ELR (cell line): ENCODE data around the gene ATG4A.

Experiments used
- DNase-seq: peaks from one replicate; pipeline ENCODE4 v3.0.0-alpha.2; 2015; ENCODE audit warnings: low read depth

Gene ATG4A

GRCh38 chrX:108123591-108124366 is 32.2 kb downstream of the ATG4A start:
- no peak for DNase-seq

- no peak for DNase-seq
These were observed 35.1 kb downstream of the ATG4A start for GRCh38 chrX:108126661-108127060.

- DNase-seq: no peak
These were observed 35.6 kb downstream of the ATG4A start for GRCh38 chrX:108127152-108127551.

GRCh38 chrX:108130889-108131288 is 39.3 kb downstream of the ATG4A start:
- no peak for DNase-seq

- DNase-seq: peak; percentile 76
These were observed 39.9 kb downstream of the ATG4A start for GRCh38 chrX:108131471-108131870.

DNA sequence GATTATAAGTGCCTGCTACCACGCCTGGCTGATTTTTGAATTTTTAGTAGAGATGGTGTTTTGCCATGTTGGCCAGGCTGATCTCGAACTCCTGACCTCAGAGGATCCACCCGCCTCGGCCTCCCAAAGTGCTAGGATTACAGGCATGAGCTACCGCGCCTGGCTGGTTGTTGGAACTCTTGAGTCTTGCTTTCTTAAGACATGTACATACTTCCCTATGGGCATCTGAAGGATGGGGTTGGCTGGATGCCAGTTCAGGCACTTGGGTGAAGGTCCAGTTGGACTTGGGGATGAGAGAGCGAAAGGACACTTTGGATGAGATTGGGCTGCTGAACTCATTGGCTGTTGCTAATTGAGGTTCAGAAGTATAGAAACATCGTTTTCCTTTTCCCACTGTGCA is 40.5 kb downstream of the ATG4A start:
- no peak for DNase-seq

GRCh38 chrX:108132876-108133275 is 41.3 kb downstream of the ATG4A start:
- DNase-seq: no peak

- DNase-seq: no peak
These were observed 43.1 kb downstream of the ATG4A start for GRCh38 chrX:108134724-108135123.

GRCh38 chrX:108138814-108139702 is 47.5 kb downstream of the ATG4A start:
- peak; percentile 31 for DNase-seq

- peak; percentile 4 for DNase-seq
These were observed 56.9 kb downstream of the ATG4A start for GRCh38 chrX:108148524-108148923.

GRCh38 chrX:108156082-108156481 is 64.5 kb downstream of the ATG4A start:
- no peak for DNase-seq

GRCh38 chrX:108156934-108157466 is 65.4 kb downstream of the ATG4A start:
- no peak for DNase-seq

DNA sequence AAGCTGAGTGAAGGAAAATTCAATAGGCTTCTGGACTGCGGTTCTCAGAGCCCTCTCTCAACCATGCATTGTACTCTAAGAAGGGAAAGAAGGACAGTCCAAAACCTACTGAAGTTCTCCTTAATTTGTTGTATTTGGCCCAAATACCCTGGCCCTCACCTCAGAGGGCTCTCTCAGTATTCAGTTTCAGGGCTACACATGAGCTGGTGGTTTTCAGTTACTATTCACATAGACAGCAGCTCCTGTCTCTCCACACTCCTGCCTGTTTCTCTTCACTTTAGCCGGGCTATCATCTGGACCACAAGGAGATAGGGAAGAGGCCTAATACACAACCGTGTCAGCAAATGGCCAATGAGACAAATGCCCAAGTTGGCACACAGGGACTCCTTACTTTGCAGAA is 66.0 kb downstream of the ATG4A start:
- no peak for DNase-seq

DNA sequence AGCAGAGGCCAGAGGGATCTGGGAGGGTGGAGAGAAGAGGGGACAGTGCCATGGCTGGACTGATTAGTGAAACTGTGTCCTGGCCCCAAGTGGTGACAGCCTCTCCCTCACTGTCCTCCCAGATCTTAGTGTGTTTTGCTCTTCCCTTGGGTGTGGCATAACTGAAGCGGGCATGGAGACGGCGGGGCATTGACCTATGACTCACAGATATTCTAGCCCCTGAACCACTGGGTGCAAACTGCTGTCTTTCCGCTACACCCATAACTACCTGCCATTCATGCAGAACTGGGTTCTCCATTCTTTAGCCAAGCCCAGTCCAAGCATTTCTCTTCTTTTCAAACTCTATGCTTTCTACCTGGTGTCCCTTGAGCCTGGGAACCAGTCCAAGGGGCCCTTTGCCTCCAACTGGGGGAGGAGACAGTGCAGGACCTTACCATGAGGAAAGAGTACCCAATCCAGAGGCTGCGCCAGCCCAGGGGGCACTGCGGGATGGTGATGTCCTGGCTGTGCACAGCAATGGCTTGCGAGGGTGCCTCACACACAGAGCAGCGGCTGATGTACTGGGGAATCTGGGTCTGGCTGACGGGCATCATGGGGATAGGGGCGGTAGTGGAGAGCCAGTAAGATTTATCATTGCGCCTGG is 67.6 kb downstream of the ATG4A start:
- no peak for DNase-seq

DNA sequence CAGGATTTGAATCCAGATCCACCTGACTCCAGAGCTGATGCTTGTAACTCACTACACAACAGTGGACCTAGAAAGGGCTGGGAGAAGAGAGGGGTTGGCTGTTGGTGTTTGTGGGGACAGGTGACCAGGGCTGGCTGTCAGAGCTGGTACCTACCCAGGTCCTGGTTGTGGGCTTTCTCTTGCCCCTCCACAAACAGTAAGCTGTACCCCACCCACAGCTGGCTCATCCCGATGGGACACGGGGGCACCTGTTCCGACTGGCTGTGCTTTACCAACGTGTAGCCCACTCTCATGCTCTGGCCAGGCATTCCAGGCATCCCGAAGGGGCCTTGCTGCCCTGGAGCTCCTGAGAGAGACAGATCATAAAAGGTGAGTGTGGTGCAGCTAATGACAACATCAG is 68.7 kb downstream of the ATG4A start:
- DNase-seq: no peak

DNA sequence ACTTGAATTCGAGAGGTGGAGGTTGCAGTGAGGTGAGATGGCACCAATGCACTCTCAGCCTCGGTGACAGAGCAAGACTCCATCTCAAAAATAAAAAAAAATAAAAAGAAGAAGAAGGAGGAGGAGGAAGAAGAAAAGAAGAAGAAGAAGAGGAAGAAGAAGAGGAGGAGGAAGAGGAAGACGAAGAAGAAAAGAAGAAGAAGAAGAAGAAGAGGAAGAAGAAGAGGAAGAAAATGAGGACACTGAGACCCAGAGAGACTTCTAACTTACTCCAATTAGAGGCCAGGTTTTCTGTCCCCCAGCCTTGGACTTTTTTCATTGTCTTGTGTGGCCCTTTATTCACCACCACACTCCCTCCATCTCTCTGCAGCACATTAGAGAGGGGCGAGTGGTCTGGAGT is 70.7 kb downstream of the ATG4A start:
- DNase-seq: no peak

GRCh38 chrX:108163333-108164082 is 71.9 kb downstream of the ATG4A start:
- DNase-seq: no peak

DNA sequence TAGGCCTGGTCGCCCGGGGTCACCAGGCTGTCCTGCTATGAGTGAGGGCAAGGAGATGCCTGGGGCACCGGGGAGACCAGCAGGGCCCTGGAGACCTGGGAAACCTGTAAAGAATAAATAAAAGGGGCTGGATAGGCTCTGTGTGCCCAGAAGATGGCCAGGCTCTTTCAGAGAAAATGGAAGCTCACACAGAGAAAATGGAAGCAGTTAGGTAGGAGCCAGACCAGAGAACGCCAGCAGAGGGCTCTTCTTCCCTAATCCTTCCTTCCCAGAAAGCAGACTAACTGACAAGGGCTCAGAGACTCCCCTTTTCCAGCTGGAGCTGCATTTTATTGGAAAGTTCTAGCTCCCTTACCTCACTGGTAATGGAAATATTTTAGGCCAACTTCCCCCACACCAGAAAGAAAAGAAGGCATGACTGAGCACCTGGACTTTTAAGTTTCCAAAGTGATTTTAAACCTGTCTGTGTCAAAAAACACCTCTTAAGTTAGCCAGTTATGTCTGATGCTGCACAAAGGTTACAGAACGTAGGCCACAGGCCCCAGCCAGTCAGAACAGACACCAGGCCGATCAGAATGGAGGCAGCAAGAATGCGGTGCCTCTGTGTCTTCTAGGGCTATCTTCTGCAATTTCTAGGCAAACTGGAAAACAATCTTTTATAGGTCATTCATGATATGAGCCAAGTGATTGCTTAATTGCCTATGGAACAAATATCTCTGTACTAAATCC is 74.0 kb downstream of the ATG4A start:
- peak; percentile 54 for DNase-seq

DNA sequence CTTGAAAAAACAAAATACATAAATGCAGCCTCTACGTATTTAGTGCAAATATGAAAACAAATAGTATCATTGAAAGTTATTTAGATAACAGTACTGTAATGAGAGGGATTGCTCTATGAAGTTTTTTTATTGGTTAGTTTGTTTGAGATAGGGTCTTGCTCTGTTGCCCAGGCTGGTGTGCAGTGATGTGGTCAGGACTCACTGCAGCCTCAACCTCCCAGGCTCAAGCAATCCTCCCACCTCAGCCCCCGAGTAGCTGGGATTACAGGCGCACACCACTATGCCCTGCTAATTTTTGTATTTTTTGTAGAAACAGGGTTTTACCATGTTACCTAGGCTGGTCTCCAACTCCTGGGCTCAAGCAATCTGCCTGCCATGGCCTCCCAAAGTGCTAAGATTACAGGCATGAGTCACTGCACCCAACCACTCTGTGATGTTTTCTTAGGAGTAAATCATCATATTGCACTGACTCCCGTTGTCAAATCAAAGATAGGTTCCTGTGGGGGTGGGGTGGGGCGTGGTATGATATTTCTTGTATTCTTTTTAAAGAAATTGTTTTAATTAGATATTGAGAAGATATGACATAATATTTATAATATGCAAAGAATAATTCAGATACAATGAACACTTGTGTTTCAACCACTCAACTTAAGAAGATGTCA is 75.8 kb downstream of the ATG4A start:
- DNase-seq: peak; percentile 62

DNA sequence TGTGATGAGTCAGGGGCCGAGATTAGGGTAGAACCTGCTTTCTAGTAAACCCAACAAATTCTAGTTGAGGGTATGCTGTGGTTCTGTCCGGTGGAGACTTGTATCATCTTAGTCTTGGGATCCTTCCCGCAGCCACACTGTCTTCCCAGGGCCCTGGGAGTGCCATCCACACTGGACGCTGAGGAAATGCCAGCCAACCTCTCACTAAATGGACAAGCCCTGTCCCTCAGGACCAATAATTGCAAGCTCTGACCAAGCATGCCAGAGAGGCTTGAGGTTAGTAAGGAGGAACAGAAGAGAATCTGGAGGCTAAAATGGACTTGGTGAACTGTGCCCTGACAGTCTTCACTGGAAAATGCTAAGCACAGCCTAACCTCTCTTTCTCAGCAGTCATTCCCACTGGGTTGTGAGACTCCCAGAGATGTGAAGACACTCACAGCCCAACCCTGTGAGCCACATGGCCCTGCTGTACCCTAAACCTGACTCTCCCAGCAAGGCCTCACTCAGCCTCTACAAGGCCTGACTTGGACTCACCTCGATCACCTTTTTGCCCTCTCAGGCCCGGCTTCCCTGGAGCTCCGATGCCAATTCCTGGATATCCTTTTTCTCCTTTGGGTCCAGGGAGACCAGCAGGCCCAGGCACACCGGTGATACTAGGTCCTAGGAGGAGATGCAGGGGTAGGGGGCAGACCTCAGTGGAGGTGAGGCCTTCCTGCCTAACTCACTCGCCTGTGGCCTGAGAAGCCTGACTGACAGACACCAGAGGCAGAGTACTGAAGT is 77.6 kb downstream of the ATG4A start:
- no peak for DNase-seq
